Endothelial cell of umbilical vein (primary cell): ENCODE results near the gene MSL2. TPM values are rescaled to one million over a fixed set of nuclear protein-coding genes. Genes with fewer than 3 reads are reported as not detected.

Experiments
- BruUV-seq: library from RNA; stranded (reverse); fragments of 400-500 nt; replicated peaks from 2 replicates; lab custom pipeline; 2021; lab: Mats Ljungman, UMichigan
- CTCF ChIA-PET: fragments of 300-600, 350-600 bp; sonication (Branson Sonifier 250); formaldehyde crosslinking; loops from one replicate; lab custom pipeline; 2021; ENCODE audit warnings: antibody characterized with exemption, inconsistent platforms; lab: Charles Lee
- POLR2A ChIA-PET: fragments of 300-600, 350-600 bp; sonication (Branson Sonifier 250); formaldehyde crosslinking; loops from one replicate; lab custom pipeline; 2021; ENCODE audit warnings: antibody characterized with exemption, inconsistent platforms; lab: Charles Lee
- DNase-seq: peaks from one replicate; pipeline ENCODE4 v3.0.0-alpha.2; 2011; ENCODE audit warnings: low read depth, low spot score
- FAIRE-seq: peaks from 2 replicates; lab custom pipeline; 2011; peaks lifted over from hg19 to GRCh38; lab: Jason Lieb, UNC
- H2AFZ ChIP-seq: 2 replicates; pipeline ENCODE4 v1.6.0; 2012; ENCODE audit warnings: low read depth, low read length, control low read depth, inconsistent platforms
- H3K27ac ChIP-seq: 2 replicates; pipeline ENCODE4 v1.5.1; 2011; ENCODE audit warnings: low read depth, mild to moderate bottlenecking, control low read depth, low read length, moderate library complexity; ENCODE audit not compliant: insufficient read depth
- H3K27me3 ChIP-seq, 2 experiments: 2 replicates each; pipeline versions ENCODE4 v1.6.0 to v1.6.1; 2011; ENCODE audit warnings: low read length in 2 of 2, mixed read lengths in 1 of 2; ENCODE audit not compliant: control insufficient read depth in 2 of 2, insufficient read depth in 2 of 2
- H3K36me3 ChIP-seq, 2 experiments: 2 replicates in 1 of 2; 3 replicates in 1 of 2; pipeline ENCODE4 v1.5.1; 2011; ENCODE audit warnings: low read length in 2 of 2, mild to moderate bottlenecking in 1 of 2, moderate library complexity in 1 of 2; ENCODE audit not compliant: control insufficient read depth in 2 of 2, insufficient read depth in 2 of 2; ENCODE audit errors: extremely low read depth in 1 of 2
- H3K4me1 ChIP-seq: 3 replicates; pipeline ENCODE4 v1.5.1; 2011; ENCODE audit warnings: mild to moderate bottlenecking, low read length; ENCODE audit not compliant: control insufficient read depth, insufficient read depth; ENCODE audit errors: extremely low read depth
- H3K4me2 ChIP-seq: 2 replicates; pipeline ENCODE4 v1.6.1; 2011; ENCODE audit warnings: low read length, control low read depth, mixed read lengths; ENCODE audit not compliant: insufficient read depth
- H3K4me3 ChIP-seq, 3 experiments: fragments of 200-600 bp in 1 of 3; sonication (generic), shearing (Covaris generic) in 1 of 3; replicated peaks in 1 of 3; 2 replicates each; pipeline ENCODE4 v1.5.1; 2011 to 2016; ENCODE audit warnings: control low read depth in 3 of 3, low read length in 3 of 3, mild to moderate bottlenecking in 2 of 3, inconsistent platforms in 1 of 3, low read depth in 1 of 3, moderate library complexity in 1 of 3; ENCODE audit not compliant: insufficient read depth in 1 of 3
- H3K79me2 ChIP-seq: 2 replicates; pipeline ENCODE4 v1.6.0; 2012; ENCODE audit warnings: low read length, inconsistent platforms; ENCODE audit not compliant: control insufficient read depth, insufficient read depth
- H3K9ac ChIP-seq: replicated peaks from 2 replicates; pipeline ENCODE3; 2011; ENCODE audit warnings: low read length, control low read depth; ENCODE audit not compliant: insufficient read depth; ENCODE audit errors: extremely low read depth
- H3K9me1 ChIP-seq: replicated peaks from 3 replicates; pipeline ENCODE4 v1.6.0; 2011; ENCODE audit warnings: mild to moderate bottlenecking, low read length; ENCODE audit not compliant: control insufficient read depth, insufficient read depth; ENCODE audit errors: extremely low read depth
- H3K9me3 ChIP-seq: replicated peaks from 2 replicates; pipeline ENCODE4 v1.5.1; 2012; ENCODE audit warnings: low read length, inconsistent platforms; ENCODE audit not compliant: control insufficient read depth, insufficient read depth
- H4K20me1 ChIP-seq: replicated peaks from 2 replicates; pipeline ENCODE3; 2011; ENCODE audit warnings: mild to moderate bottlenecking, low read length; ENCODE audit not compliant: control insufficient read depth, insufficient read depth; ENCODE audit errors: extremely low read depth
- EZH2 ChIP-seq: IDR thresholded peaks from 2 replicates; pipeline ENCODE4 v1.6.1; 2012; ENCODE audit warnings: borderline replicate concordance, low read depth, mild to moderate bottlenecking, moderate library complexity, low read length, inconsistent platforms; ENCODE audit not compliant: severe bottlenecking
- FOS ChIP-seq: IDR thresholded peaks from 2 replicates; pipeline ENCODE4 v1.6.1; 2011; ENCODE audit warnings: mild to moderate bottlenecking, low read length, moderate library complexity, borderline replicate concordance; ENCODE audit not compliant: insufficient read depth
- GATA2 ChIP-seq: IDR thresholded peaks from 2 replicates; pipeline ENCODE4 v1.7.0; 2011; ENCODE audit warnings: low read depth, mild to moderate bottlenecking, moderate library complexity, mixed read lengths, low read length; ENCODE audit not compliant: insufficient read length, insufficient read depth
- JUN ChIP-seq: IDR thresholded peaks from 2 replicates; pipeline ENCODE4 v1.6.1; 2011; ENCODE audit warnings: borderline replicate concordance, low read depth; ENCODE audit not compliant: insufficient read length, insufficient read depth
- MYC ChIP-seq: IDR thresholded peaks from one replicate; pipeline ENCODE4 v1.6.1; 2011; ENCODE audit warnings: mild to moderate bottlenecking, low read depth, low read length
- POLR2A ChIP-seq: IDR thresholded peaks from 2 replicates; pipeline ENCODE4 v1.6.1; 2012; ENCODE audit warnings: low read depth, mild to moderate bottlenecking, control low read depth, low read length
- POLR2AphosphoS5 ChIP-seq: IDR thresholded peaks from 2 replicates; pipeline ENCODE4 v1.6.1; 2012; ENCODE audit warnings: low read depth, mild to moderate bottlenecking, control low read depth, low read length, moderate library complexity; ENCODE audit not compliant: insufficient read depth
- dilution Hi-C: fragments of 300-500 bp; cut with MboI; formaldehyde crosslinking; loops from one replicate; pipeline ENCODE4 v1.15.0; 2019; ENCODE audit warnings: low sequenced_read_pairs; ENCODE audit not compliant: extremely low pct_ligation_motif_present
- intact Hi-C: fragments of 100-400 bp; cut with micrococcal nuclease; formaldehyde crosslinking; loops from one replicate; pipeline ENCODE4 v1.10.0; 2022
- polyA plus RNA-seq, 4 experiments: library from polyadenylated mRNA; depleted of rRNA in 3 of 4; stranded (reverse) in 3 of 4; unstranded in 1 of 4; fragments of >200 nt; gene quantifications; 2 replicates each; pipeline versions ENCODE4 v1.2.1 to v1.2.3, GENCODE V29; 2011 to 2012; ENCODE audit warnings: missing spikeins in 1 of 4
- total RNA-seq: library from RNA; stranded (reverse); gene quantifications from 2 replicates; pipeline ENCODE4 v1.2.3, GENCODE V29; 2021
- TF ChIP-seq, protein P1 (sequence below), 2 donors: IDR thresholded peaks; 1 replicate in 1 of 2; 2 replicates in 1 of 2; pipeline ENCODE4 v1.5.1; 2011; ENCODE audit warnings: low read length in 2 of 2, mild to moderate bottlenecking in 2 of 2, moderate library complexity in 2 of 2, control low read depth in 1 of 2, inconsistent platforms in 1 of 2, low read depth in 1 of 2; ENCODE audit not compliant: insufficient read depth in 1 of 2; ENCODE audit errors: extremely low read depth in 1 of 2
- TF ChIP-seq, protein P2 (sequence below): IDR thresholded peaks from 2 replicates; pipeline ENCODE4 v1.6.1; 2011; ENCODE audit not compliant: insufficient read depth, insufficient read length

MSL2 gene
- total and polyA plus RNA-seq, 2 donors (not counting 3 experiments of a cell fraction or from before 2014, with no cell fraction given): 6.7 to 21.9 TPM

DNA sequence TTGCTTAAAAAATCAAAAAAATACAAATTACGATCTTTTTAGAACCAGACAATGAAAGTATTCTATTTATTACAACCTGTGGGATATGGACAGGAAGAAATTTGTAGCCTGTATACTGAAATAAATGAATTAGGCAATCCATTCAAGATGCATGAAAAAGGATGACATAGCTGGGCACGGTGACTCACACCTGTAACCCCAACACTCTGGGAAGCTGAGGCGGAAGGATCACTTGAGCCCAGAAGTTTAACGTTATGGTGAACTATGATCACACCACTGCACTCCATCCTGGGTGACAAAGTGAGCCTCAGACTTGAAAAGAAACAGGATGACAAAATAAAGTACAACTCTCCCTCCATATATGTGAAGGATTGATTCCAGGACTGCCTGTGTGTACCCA, 74.1 kb downstream of the MSL2 start:
- no peak for FAIRE-seq
- dilution Hi-C loops (no loop called here), intact Hi-C loops (no loop called here)
- no peaks in the 10 kb centered on the region for H3K9me3 ChIP-seq
- H3K79me2 ChIP-seq: no peaks in the 10 kb centered on the region
- ChIA-PET POLR2A (no interaction called here), CTCF (no interaction called here)
- H3K9ac ChIP-seq: no peak overlapping the region
- no peaks in the 10 kb centered on the region for H3K36me3 ChIP-seq
- no peaks in the 10 kb centered on the region for H3K4me1 ChIP-seq
- H4K20me1 ChIP-seq: no peaks in the 10 kb centered on the region
- no peaks in the 10 kb centered on the region for H3K9me1 ChIP-seq
- no peaks in the 10 kb centered on the region for H3K27me3 ChIP-seq
- H3K4me2 ChIP-seq: no peak overlapping the region
- TF ChIP-seq, protein P1, sequence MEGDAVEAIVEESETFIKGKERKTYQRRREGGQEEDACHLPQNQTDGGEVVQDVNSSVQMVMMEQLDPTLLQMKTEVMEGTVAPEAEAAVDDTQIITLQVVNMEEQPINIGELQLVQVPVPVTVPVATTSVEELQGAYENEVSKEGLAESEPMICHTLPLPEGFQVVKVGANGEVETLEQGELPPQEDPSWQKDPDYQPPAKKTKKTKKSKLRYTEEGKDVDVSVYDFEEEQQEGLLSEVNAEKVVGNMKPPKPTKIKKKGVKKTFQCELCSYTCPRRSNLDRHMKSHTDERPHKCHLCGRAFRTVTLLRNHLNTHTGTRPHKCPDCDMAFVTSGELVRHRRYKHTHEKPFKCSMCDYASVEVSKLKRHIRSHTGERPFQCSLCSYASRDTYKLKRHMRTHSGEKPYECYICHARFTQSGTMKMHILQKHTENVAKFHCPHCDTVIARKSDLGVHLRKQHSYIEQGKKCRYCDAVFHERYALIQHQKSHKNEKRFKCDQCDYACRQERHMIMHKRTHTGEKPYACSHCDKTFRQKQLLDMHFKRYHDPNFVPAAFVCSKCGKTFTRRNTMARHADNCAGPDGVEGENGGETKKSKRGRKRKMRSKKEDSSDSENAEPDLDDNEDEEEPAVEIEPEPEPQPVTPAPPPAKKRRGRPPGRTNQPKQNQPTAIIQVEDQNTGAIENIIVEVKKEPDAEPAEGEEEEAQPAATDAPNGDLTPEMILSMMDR (IDR thresholded peaks at IDR 0.05; ENCODE audit: extremely low read depth in 1 of 2, insufficient read depth in 1 of 2, low read depth in 1 of 2, low read length in 2 of 2): no peak
- TF ChIP-seq POLR2AphosphoS5 (no peak), GATA2 (no peak), EZH2 (no peak), FOS (no peak), MYC (no peak), POLR2A (no peak), JUN (no peak)
- TF ChIP-seq, protein P2, sequence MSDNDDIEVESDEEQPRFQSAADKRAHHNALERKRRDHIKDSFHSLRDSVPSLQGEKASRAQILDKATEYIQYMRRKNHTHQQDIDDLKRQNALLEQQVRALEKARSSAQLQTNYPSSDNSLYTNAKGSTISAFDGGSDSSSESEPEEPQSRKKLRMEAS: no peak
- no peak overlapping the region for H3K27ac ChIP-seq
- no peak overlapping the region for H3K4me3 ChIP-seq
- no peak overlapping the region for H2AFZ ChIP-seq
- no TSS peak for BruUV-seq
- DNase-seq: no peak
